Kidney epithelial cell (primary cell): ENCODE data around the gene FGB. TPM values are rescaled to one million over a fixed set of nuclear protein-coding genes. Genes with fewer than 3 reads are reported as not detected.

Experiments used
- DNase-seq: peaks from one replicate; pipeline ENCODE4 v3.0.0-alpha.2; 2010; ENCODE audit warnings: low read depth
- H3K27me3 ChIP-seq: 2 replicates; pipeline ENCODE4 v1.6.0; 2011; ENCODE audit warnings: low read length; ENCODE audit not compliant: control insufficient read depth, insufficient read depth
- H3K36me3 ChIP-seq: 2 replicates; pipeline ENCODE4 v1.5.1; 2011; ENCODE audit warnings: low read length; ENCODE audit not compliant: control insufficient read depth, insufficient read depth
- H3K4me3 ChIP-seq: 2 replicates; pipeline ENCODE4 v1.5.1; 2011; ENCODE audit warnings: low read depth, mild to moderate bottlenecking, control low read depth, low read length
- CTCF ChIP-seq: IDR thresholded peaks from 2 replicates; pipeline ENCODE4 v1.5.1; 2011; ENCODE audit warnings: mild to moderate bottlenecking, moderate library complexity, low read length, control low read depth, inconsistent platforms; ENCODE audit not compliant: insufficient read depth, poor library complexity, severe bottlenecking
- total RNA-seq: library from RNA; depleted of rRNA; stranded (reverse); fragments of >200 nt; gene quantifications from 2 replicates; pipeline ENCODE4 v1.2.3, GENCODE V29; 2015

The FGB gene
- total RNA-seq, 1 donor from 2014 or later = 3.7 TPM

GRCh38 chr4:154566639-154567204 lies 3.9 kb downstream of the FGB start:
- no peak for TF ChIP-seq CTCF
- DNase-seq = no peak
- Histone ChIP-seq H3K36me3 (no peaks in the 10 kb centered on the region), H3K4me3 (no peak overlapping the region), H3K27me3 (no peaks in the 10 kb centered on the region)

GRCh38 chr4:154569028-154569427 lies 6.2 kb downstream of the FGB start:
- H3K36me3 ChIP-seq = no peaks in the 10 kb centered on the region
- H3K27me3 ChIP-seq = no peaks in the 10 kb centered on the region
- no peak for DNase-seq
- no peak for TF ChIP-seq CTCF
- H3K4me3 ChIP-seq = no peak overlapping the region

- DNase-seq = no peak
- TF ChIP-seq CTCF = no peak
- Histone ChIP-seq H3K36me3 (no peaks in the 10 kb centered on the region), H3K4me3 (no peak overlapping the region), H3K27me3 (no peaks in the 10 kb centered on the region)
These were observed 6.8 kb downstream of the FGB start for GRCh38 chr4:154569584-154569983.

GRCh38 chr4:154573190-154573870 lies 10.5 kb downstream of the FGB start:
- H3K4me3 ChIP-seq = no peak overlapping the region
- no peaks in the 10 kb centered on the region for H3K27me3 ChIP-seq
- no peak for TF ChIP-seq CTCF
- DNase-seq = no peak
- H3K36me3 ChIP-seq = no peaks in the 10 kb centered on the region

- Histone ChIP-seq H3K36me3 (no peaks in the 10 kb centered on the region), H3K4me3 (no peak overlapping the region), H3K27me3 (no peaks in the 10 kb centered on the region)
- TF ChIP-seq CTCF = no peak
- no peak for DNase-seq
These were observed 11.5 kb downstream of the FGB start for GRCh38 chr4:154574311-154574710.

GRCh38 chr4:154577324-154577723 lies 14.5 kb downstream of the FGB start:
- no peak for DNase-seq
- Histone ChIP-seq H3K27me3 (no peaks in the 10 kb centered on the region), H3K36me3 (no peaks in the 10 kb centered on the region), H3K4me3 (no peak overlapping the region)
- TF ChIP-seq CTCF = no peak
